ENCODE results near the gene LRRC4C.

Gene LRRC4C

DNA sequence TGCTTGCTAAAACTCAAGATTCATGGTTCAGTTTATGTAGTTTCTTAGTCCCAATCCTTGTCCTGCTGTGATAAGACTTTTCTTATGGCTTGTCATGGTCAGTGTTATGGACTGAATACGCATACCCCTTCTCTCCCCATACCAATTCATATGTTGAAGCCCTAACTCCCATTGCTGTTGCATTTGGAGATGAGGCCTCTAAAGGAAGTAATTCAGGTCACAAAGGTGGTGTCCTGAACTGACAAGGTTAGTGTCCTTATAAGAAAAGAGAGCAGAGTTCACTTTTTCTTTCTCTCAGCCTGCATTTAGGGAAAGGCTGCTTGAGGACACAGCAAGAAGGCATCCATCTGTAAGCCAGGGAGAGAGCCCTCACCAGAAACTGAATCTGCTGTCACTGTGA, 618.2 kb downstream of the LRRC4C start:
- no peak for DNase-seq

DNA sequence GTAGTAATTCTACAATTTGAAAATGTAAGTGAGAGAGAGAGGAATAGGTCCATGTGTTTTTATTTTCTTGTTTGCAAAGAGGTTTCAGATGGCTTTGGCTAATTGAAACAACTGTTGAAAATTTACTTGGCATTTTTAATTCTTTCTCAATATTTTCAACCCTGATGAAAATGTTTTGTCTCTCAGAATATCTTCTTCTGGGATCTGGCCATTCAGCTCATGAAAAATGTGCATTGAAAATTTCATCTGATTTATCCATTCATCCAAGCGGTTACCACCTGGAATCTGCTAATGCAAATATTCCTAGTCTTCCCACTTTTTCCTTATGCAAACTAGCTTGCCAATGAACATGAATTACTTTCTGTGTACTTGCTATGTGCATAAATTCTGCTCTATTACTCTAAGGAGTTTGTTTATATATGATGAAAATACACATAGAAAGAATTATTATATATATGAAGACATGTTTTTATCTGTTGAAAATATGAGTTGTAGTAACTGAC, 621.2 kb downstream of the LRRC4C start:
- no peak for DNase-seq

DNA sequence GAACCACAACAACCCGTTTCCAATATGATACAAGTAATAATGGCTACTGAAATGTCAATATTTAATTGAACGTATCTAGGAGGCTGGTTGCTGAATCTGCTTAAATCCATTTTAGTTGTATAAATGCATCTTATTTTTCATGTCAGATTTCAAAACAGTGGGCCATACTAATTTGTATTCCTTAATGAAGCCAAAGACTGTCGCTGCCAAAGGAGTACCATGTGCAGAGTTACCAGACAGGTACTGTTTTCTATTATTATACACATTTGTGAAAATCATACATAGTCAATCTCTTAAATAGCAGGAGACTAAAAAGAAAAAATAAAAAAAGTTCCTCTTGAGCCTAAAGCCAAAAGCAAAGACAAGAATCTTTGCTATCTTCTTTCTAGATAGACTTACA, 632.3 kb downstream of the LRRC4C start:
- DNase-seq: no peak

DNA sequence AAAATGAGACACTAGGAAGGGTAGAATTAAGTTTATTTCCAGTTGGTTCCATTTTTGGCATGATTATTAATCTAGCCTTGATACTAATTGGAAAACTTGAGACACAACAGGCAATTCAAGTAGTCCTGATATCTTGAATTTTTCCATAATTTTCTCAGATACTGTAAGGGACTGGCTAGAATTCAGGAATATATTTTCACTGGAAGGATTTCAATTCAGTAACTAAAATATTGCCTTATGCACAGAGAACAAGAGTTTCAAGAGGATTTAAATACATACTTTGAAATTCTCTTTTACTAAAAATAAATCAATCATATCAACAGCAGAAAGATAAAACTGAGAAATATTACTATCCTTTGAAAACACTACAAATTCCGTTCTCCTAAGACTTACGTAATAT, 632.9 kb downstream of the LRRC4C start:
- no peak for DNase-seq

DNA sequence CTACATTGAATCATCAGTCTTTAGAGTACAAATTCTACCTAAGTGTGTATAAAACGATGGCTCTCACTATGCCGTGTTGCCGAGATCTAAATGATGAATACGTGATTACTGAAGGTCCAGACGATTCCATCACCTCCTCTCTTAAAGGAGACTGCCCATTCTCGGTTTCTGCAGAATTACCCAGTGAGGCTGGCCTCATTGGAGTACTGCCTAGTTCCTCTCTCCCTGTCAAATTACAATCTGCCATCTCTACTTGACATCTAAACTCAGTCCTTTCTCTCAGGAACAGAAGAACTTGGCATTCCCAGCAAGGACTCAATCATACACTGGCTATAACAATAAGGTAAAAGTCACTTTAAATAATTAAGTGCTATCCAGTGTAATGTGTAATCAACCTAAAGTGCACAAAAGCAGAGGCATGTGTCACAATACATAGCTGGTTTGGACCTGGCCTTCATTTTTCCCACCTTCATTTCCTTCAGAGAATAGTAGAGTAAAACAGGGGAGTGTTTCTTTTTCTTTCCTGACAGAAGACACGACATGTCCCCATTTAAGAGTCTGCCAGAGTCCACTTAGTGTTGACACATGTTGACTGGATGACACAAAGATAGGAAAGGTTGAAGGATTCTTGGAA, 634.1 kb downstream of the LRRC4C start:
- DNase-seq: no peak

DNA sequence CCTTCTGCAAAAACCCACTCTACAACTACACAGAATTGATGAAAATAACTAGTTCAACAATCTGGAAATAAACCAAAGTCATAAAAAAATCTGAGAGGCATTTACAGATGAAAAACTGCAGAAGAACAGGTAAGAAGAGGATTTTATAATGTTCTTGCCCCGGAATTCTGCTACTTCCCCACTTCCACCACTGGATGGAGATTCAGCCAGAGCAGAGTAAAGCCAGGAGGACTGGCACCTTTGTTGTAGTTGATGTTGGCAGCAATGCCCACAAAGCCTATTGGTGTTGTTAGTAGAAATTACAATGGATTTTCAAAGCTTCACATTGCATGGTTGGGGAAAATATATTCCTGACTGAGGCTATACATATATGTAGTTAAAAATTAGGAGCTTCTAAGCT, 640.2 kb downstream of the LRRC4C start:
- no peak for DNase-seq

DNA sequence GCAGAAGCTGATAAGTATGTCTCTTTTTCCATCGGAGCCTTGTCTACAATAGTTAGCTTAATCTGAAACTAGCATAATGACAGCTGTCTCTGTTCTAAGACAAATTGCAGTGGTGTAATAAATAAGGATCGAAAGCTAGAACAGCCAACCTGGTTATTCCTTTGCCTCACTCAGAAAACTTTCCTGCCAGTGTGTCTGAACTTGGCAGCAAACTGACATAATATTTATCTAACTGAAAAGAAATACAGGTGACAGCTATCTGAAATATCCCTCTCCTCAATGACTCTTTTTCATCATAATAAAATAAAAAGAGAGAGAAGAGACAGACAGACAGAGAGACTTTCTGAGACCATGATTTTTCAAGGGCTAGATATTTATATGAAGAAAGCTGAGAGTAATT, 642.5 kb downstream of the LRRC4C start:
- no peak for DNase-seq

DNA sequence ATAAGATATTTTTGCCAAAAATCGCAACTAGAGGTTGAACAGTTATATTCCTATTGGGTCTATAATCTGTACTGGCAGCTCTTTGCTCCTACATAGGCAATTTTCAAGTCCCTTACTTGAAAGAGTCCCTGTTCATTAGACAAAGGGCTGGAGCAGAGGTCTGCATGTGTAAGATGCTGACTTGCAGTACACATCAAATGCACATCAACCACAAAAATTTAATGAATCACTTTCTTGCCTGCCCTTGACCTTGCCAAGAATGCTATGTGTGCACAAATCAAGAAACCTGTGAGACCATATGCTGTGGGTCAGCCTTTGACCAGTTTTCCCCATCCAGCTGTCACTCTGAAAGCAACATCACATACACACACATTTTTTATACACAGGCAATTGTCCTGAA, 661.5 kb downstream of the LRRC4C start:
- DNase-seq: no peak

DNA sequence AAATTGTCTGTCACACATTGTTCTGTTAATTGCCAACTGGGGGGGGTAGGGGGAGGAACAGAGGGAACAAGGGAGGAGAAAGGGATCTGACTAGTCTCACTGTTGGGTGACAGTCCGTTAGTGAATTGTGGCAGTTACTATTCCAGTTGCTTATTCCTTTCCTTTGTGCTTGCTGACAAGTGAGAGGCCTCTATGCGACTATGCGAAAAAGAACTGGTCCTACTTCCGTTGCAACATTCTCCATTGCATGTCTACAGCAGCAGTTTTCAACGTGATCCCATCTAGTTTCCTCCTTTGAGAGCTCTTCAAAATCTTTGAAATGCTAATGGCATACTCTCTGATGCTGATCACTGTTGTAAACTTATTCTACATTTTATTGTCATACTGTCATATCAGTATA, 672.2 kb downstream of the LRRC4C start:
- no peak for DNase-seq

DNA sequence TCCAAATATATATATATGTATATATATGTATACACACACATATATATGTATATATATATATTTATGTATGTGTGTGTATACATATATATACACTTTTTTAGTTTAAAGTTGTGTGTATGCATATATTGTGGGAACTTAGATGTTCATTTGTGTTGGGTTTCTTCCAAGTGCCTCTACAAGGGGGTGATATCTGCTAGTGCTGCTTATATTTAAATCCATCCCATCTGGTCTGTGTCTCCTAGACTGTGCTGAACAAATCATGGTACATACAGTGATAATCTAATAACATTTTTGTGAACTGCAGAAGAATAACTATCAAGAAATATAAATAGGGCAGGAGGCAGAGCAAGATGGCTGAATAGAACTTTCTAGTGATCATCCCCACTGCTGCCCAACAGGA, 696.4 kb downstream of the LRRC4C start:
- no peak for DNase-seq

DNA sequence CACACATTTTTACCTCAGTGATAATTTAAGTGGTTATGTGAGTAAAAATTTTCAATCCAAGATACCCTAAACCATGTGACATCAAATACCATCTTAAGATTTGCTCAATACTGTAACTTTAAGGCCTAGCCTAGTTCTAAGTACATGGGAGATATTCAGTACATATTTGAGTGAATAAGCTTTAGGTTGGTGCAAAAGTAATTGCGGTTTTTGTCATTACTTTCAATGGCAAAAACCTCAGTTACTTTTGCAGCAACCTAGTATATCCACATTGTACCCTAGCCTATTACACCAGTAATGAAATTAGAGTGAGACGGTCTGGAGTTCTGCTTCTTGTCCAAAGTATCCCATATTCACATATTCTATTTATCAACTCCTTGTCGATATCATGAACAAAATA, 700.1 kb downstream of the LRRC4C start:
- DNase-seq: no peak

DNA sequence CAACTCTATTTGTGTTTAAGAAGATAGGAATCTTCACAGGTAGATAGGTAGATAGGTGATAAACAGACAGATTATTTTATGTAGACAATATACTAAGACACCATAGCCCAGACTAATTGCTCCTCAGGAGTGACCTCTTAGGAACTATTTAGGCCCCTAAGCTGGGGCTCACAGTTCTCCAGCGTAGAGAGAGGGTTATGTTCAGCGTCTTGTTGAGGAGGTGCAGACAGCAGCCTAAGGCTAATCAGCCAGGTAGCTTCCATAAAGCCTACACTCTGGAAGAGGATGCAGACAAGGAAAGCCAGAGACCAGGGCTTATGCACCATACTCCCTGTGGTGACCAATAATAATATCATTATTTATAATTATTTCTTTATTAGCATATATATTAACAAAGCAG, 705.2 kb downstream of the LRRC4C start:
- DNase-seq: no peak

DNA sequence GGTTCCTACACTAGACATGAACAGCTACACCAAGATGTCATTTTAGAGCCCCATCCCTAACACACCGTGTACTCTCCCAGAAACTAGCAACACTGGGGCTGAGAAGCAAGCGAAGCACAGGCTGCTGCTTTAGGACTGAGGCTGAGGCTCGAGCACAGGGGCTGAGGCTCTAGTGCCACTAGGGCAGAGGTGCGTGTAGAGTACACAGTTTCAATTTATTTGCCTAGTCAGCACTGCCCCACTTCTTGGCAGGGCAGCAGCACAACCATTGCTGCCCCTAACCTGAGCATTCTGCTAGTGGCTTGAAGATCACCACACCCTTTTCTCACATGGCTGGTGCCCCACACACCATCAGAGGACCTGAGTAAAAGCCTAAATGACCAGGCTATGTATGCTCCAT, 713.2 kb downstream of the LRRC4C start:
- DNase-seq: no peak

DNA sequence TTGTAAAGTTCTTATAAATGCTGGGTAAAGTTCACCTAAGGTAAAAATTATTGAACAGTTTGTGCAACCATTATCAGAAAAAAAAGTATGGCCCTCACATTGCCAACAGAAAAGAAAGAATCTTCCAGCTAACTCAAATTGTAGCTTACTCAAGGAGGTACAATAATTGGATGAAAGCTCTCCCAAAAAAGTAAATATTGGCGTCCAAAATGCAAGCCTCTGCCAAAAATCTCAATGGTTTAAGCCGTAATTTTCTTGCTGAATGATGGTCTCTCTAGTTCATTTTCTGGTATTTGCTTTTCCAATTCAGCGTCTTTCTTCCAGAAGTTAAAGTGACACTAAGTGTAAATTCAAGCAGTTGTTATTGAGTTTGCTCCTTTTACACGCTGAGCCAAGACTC, 727.3 kb downstream of the LRRC4C start:
- DNase-seq: no peak

DNA sequence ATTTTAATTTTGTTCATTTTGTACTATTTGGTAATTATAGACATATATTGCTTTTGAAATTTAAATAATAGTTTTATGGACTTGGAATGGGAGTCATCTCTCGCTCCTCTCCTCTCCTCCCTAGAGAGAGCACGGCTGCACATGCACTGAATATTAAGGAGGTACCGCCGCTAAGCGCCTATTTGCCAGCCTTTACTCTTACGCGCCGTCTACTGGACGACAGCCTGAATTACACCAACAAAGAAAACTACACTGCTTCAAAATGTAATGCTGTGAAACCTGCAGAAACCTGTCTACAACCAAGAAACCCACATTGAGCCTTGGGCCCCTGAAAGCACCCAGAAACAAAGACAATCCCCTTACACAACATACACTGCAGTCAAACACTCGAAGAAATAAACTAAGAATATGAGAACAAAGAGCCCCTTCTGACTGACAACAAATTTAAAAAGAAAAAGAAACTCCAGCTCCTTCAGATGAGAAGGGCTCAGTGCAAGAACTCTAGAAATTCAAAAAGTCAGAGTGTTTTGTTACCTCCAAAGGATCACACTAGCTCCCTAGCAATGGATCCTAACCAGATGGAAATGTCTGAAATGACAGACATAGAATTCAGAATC, 737.2 kb downstream of the LRRC4C start:
- DNase-seq: no peak

DNA sequence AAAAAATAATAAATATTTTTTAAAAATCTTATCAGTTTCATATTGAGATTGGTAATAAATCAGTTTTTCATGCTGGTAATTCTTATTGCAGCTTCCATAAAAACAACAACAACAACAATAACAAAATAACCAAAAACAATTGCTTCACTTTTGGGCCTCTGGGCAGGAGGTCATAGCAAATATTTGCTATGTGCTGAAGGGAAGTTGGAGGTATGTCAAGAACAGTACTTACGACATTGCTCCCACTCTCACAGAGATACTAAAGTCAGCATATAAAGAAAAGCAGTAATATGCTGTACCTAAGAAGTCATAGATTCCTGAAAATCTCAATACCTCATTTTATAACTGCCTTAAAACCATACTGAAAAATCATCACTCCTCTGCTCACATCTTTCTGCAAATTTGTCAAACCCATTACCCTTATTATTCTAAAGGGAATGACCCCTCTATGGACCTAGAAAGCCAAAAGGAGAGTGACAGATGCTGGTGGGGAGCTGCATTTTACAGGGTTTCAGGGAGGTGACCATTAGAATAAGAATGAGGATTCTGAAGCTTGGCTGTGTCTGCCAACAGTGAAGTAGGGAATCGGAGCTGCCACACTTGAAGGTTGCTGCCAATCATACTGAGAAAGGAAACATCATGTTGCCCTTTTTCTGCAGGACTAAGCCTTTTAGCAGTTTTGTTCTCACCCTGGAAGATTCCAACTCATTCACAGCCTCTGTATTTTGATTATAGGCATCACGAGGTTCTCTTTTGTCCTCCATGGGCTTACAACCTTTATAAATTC, 742.9 kb downstream of the LRRC4C start:
- DNase-seq: no peak

DNA sequence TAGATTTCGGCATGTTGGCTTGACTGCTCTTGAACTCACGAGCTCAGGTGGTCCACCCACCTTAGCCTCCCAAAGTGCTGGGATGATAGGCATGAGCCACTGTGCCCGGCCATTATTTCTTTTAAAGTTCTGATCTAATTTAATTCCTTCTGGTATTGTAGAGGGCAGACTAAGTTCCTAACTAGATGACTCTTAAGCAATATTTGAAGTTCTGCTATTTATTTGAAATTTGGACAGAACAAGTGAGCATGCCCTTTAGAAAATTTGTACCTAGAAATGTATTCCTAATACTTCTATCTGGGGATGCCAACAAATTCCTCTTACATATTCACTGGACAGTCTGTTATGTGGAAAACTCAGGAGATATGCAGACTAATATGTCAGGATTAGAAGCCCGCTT, 746.4 kb downstream of the LRRC4C start:
- DNase-seq: no peak

DNA sequence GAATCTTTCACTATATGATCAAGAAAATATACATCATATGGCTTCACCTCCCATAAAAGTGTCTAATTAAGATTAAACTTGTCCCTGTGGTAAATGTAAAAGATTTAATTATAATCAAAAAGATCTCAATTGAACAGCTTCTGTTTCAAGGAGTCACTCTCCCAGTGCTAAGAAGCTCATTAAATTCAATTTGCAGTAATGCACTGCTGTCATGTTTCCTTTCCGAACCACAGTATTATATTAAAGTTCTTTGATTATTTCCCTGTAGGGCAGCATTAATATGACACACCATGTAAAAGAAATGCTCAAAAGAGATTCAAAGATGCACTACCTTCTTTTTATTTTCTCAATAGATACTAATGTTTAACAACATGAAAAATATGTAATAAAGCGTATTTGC, 758.4 kb downstream of the LRRC4C start:
- DNase-seq: no peak

DNA sequence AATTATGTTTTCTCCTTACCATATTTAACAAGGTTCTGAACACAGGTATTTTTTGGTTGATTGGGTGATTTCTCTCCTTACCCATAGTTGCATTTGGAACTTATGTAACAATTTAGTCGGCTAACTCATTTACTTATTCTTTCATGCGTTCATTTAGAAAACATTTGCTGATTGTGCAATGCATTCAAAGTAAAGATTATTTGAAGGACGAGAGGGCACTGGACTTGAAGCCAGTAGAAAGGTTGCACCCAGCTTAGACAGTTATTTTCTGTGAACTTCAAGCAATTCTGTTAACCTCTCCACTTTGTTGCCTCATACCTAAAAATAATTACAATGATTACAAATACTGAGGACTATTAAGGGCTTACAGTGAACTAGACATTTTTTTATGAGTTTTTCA, 769.6 kb downstream of the LRRC4C start:
- no peak for DNase-seq

DNA sequence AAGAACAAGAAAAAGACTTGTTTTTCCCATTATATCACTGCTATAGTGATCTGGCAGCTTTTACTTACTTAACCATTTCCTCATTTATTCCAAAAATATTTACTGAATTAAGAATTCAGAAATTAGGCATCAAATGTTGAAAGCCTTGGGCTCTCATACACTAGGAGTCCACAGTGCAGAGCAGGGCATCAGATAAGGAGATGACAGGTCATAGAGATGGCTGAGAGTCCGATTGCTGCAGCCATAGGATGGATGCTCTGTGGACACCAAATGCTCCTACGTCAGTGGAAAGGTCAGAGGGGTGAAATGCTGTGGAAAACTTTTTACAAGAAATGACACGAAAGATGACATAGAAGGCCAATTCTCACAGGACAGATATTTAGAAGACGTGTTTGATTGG, 771.1 kb downstream of the LRRC4C start:
- DNase-seq: no peak

DNA sequence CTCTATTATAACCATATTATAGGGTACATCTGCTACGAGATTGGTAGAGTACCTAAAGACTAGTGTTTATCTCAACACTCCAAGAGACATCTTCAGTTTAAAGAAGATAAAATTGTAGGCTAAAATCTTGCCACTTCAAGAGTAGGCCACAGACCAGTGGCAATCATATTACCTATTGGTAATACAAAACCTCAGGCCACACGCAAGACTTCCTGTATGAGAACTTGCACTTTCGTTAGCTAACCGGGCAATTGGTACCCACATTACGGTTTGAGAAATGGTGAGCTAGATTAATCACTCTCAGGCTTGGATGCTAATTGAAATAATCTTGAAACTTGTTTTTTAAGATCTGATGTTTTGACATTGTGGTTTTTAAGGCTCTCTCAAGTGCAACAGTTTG, 772.7 kb downstream of the LRRC4C start:
- no peak for DNase-seq

DNA sequence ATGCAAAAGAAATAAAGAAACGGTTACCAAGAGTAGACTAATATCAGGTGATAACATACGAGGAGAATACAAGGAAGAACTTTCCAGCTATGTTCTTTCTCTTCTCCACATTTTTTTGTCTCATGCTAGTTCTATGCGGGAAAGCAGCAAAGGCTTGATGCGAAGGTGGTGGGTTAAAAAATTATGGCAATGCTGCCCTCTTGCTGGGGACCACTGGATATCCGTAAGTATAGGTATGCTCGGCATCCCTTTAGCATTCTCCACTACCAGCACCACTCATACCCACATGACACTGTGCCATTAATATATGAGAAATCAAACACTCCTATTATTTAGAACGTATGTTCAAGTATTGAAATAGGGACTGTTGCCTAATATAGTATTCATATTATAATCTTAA, 776.4 kb downstream of the LRRC4C start:
- no peak for DNase-seq

DNA sequence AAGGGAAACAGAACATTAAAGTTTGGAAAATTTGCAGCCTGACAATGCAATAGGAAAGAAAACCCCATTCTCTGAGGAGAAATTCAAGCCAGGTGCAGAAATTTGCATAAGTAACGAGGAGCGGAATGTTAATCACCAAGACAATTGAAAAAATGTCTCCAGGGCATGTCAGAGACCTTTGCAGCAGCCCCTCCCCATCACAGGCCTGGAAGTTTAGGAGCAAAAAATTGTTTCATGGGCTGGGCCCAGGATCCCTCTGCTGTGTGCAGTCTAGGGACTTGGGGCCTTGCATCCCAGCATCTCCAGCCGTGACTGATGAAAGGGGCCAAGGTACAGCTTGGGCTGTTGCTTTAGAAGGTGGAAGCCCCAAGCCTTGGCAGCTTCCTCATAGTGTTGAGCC, 780.2 kb downstream of the LRRC4C start:
- no peak for DNase-seq

DNA sequence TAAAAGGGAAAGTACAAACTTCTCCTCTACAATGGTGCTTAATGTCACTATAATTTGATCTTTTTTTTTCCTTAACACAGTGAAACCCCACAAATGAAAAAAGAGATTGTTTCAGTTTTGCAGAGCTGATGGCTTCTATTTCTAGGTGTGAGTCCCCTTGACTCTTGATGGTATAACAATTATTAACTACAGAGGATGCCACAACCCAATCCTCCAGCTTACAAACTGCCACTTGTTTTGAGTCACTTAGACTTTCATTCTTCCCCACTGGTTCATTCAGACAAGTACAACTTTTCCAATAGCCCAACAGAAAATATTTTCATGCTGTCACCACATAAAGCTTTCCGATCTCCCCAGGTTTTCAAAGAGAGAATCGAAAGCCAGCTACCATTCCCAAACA, 812.2 kb downstream of the LRRC4C start:
- DNase-seq: no peak
